Ishikawa (cell line): ENCODE results near the gene MYLIP.

Experiments
- EP300 ChIP-seq: IDR thresholded peaks from 2 replicates; pipeline ENCODE4 v1.6.1; 2012; ENCODE audit warnings: borderline replicate concordance
- REST ChIP-seq: IDR thresholded peaks from 2 replicates; pipeline ENCODE4 v1.6.1; 2012; ENCODE audit warnings: low read depth, mild to moderate bottlenecking

- TF ChIP-seq REST (no peak), EP300 (no peak)
Observed at GRCh38 chr6:16160794-16161193, 31.9 kb downstream of the MYLIP start.
